Endothelial cell of umbilical vein (primary cell): Measurements from ENCODE around the gene OPRL1. TPM values are rescaled to one million over a fixed set of nuclear protein-coding genes. Genes with fewer than 3 reads are reported as not detected.

Source experiments
- BruUV-seq: library from RNA; stranded (reverse); fragments of 400-500 nt; replicated peaks from 2 replicates; lab custom pipeline; 2021; lab: Mats Ljungman, UMichigan
- CTCF ChIA-PET: fragments of 300-600, 350-600 bp; sonication (Branson Sonifier 250); formaldehyde crosslinking; loops from one replicate; lab custom pipeline; 2021; ENCODE audit warnings: antibody characterized with exemption, inconsistent platforms; lab: Charles Lee
- POLR2A ChIA-PET: fragments of 300-600, 350-600 bp; sonication (Branson Sonifier 250); formaldehyde crosslinking; loops from one replicate; lab custom pipeline; 2021; ENCODE audit warnings: antibody characterized with exemption, inconsistent platforms; lab: Charles Lee
- DNase-seq: peaks from one replicate; pipeline ENCODE4 v3.0.0-alpha.2; 2011; ENCODE audit warnings: low read depth, low spot score
- FAIRE-seq: peaks from 2 replicates; lab custom pipeline; 2011; peaks lifted over from hg19 to GRCh38; lab: Jason Lieb, UNC
- H2AFZ ChIP-seq: 2 replicates; pipeline ENCODE4 v1.6.0; 2012; ENCODE audit warnings: low read depth, low read length, control low read depth, inconsistent platforms
- H3K27ac ChIP-seq: 2 replicates; pipeline ENCODE4 v1.5.1; 2011; ENCODE audit warnings: low read depth, mild to moderate bottlenecking, control low read depth, low read length, moderate library complexity; ENCODE audit not compliant: insufficient read depth
- H3K27me3 ChIP-seq, 2 experiments: 2 replicates each; pipeline versions ENCODE4 v1.6.0 to v1.6.1; 2011; ENCODE audit warnings: low read length in 2 of 2, mixed read lengths in 1 of 2; ENCODE audit not compliant: control insufficient read depth in 2 of 2, insufficient read depth in 2 of 2
- H3K36me3 ChIP-seq, 2 experiments: 2 replicates in 1 of 2; 3 replicates in 1 of 2; pipeline ENCODE4 v1.5.1; 2011; ENCODE audit warnings: low read length in 2 of 2, mild to moderate bottlenecking in 1 of 2, moderate library complexity in 1 of 2; ENCODE audit not compliant: control insufficient read depth in 2 of 2, insufficient read depth in 2 of 2; ENCODE audit errors: extremely low read depth in 1 of 2
- H3K4me1 ChIP-seq: 3 replicates; pipeline ENCODE4 v1.5.1; 2011; ENCODE audit warnings: mild to moderate bottlenecking, low read length; ENCODE audit not compliant: control insufficient read depth, insufficient read depth; ENCODE audit errors: extremely low read depth
- H3K4me2 ChIP-seq: 2 replicates; pipeline ENCODE4 v1.6.1; 2011; ENCODE audit warnings: low read length, control low read depth, mixed read lengths; ENCODE audit not compliant: insufficient read depth
- H3K4me3 ChIP-seq, 3 experiments: fragments of 200-600 bp in 1 of 3; sonication (generic), shearing (Covaris generic) in 1 of 3; replicated peaks in 1 of 3; 2 replicates each; pipeline ENCODE4 v1.5.1; 2011 to 2016; ENCODE audit warnings: control low read depth in 3 of 3, low read length in 3 of 3, mild to moderate bottlenecking in 2 of 3, inconsistent platforms in 1 of 3, low read depth in 1 of 3, moderate library complexity in 1 of 3; ENCODE audit not compliant: insufficient read depth in 1 of 3
- H3K79me2 ChIP-seq: 2 replicates; pipeline ENCODE4 v1.6.0; 2012; ENCODE audit warnings: low read length, inconsistent platforms; ENCODE audit not compliant: control insufficient read depth, insufficient read depth
- H3K9ac ChIP-seq: replicated peaks from 2 replicates; pipeline ENCODE3; 2011; ENCODE audit warnings: low read length, control low read depth; ENCODE audit not compliant: insufficient read depth; ENCODE audit errors: extremely low read depth
- H3K9me1 ChIP-seq: replicated peaks from 3 replicates; pipeline ENCODE4 v1.6.0; 2011; ENCODE audit warnings: mild to moderate bottlenecking, low read length; ENCODE audit not compliant: control insufficient read depth, insufficient read depth; ENCODE audit errors: extremely low read depth
- H3K9me3 ChIP-seq: replicated peaks from 2 replicates; pipeline ENCODE4 v1.5.1; 2012; ENCODE audit warnings: low read length, inconsistent platforms; ENCODE audit not compliant: control insufficient read depth, insufficient read depth
- H4K20me1 ChIP-seq: replicated peaks from 2 replicates; pipeline ENCODE3; 2011; ENCODE audit warnings: mild to moderate bottlenecking, low read length; ENCODE audit not compliant: control insufficient read depth, insufficient read depth; ENCODE audit errors: extremely low read depth
- CTCF ChIP-seq, 2 donors: IDR thresholded peaks; 1 replicate in 1 of 2; 2 replicates in 1 of 2; pipeline ENCODE4 v1.5.1; 2011; ENCODE audit warnings: low read length in 2 of 2, mild to moderate bottlenecking in 2 of 2, moderate library complexity in 2 of 2, control low read depth in 1 of 2, inconsistent platforms in 1 of 2, low read depth in 1 of 2; ENCODE audit not compliant: insufficient read depth in 1 of 2; ENCODE audit errors: extremely low read depth in 1 of 2
- EZH2 ChIP-seq: IDR thresholded peaks from 2 replicates; pipeline ENCODE4 v1.6.1; 2012; ENCODE audit warnings: borderline replicate concordance, low read depth, mild to moderate bottlenecking, moderate library complexity, low read length, inconsistent platforms; ENCODE audit not compliant: severe bottlenecking
- FOS ChIP-seq: IDR thresholded peaks from 2 replicates; pipeline ENCODE4 v1.6.1; 2011; ENCODE audit warnings: mild to moderate bottlenecking, low read length, moderate library complexity, borderline replicate concordance; ENCODE audit not compliant: insufficient read depth
- GATA2 ChIP-seq: IDR thresholded peaks from 2 replicates; pipeline ENCODE4 v1.7.0; 2011; ENCODE audit warnings: low read depth, mild to moderate bottlenecking, moderate library complexity, mixed read lengths, low read length; ENCODE audit not compliant: insufficient read length, insufficient read depth
- JUN ChIP-seq: IDR thresholded peaks from 2 replicates; pipeline ENCODE4 v1.6.1; 2011; ENCODE audit warnings: borderline replicate concordance, low read depth; ENCODE audit not compliant: insufficient read length, insufficient read depth
- MAX ChIP-seq: IDR thresholded peaks from 2 replicates; pipeline ENCODE4 v1.6.1; 2011; ENCODE audit not compliant: insufficient read depth, insufficient read length
- MYC ChIP-seq: IDR thresholded peaks from one replicate; pipeline ENCODE4 v1.6.1; 2011; ENCODE audit warnings: mild to moderate bottlenecking, low read depth, low read length
- POLR2A ChIP-seq: IDR thresholded peaks from 2 replicates; pipeline ENCODE4 v1.6.1; 2012; ENCODE audit warnings: low read depth, mild to moderate bottlenecking, control low read depth, low read length
- POLR2AphosphoS5 ChIP-seq: IDR thresholded peaks from 2 replicates; pipeline ENCODE4 v1.6.1; 2012; ENCODE audit warnings: low read depth, mild to moderate bottlenecking, control low read depth, low read length, moderate library complexity; ENCODE audit not compliant: insufficient read depth
- dilution Hi-C: fragments of 300-500 bp; cut with MboI; formaldehyde crosslinking; loops from one replicate; pipeline ENCODE4 v1.15.0; 2019; ENCODE audit warnings: low sequenced_read_pairs; ENCODE audit not compliant: extremely low pct_ligation_motif_present
- intact Hi-C: fragments of 100-400 bp; cut with micrococcal nuclease; formaldehyde crosslinking; loops from one replicate; pipeline ENCODE4 v1.10.0; 2022
- polyA plus RNA-seq, 4 experiments: library from polyadenylated mRNA; depleted of rRNA in 3 of 4; stranded (reverse) in 3 of 4; unstranded in 1 of 4; fragments of >200 nt; gene quantifications; 2 replicates each; pipeline versions ENCODE4 v1.2.1 to v1.2.3, GENCODE V29; 2011 to 2012; ENCODE audit warnings: missing spikeins in 1 of 4
- total RNA-seq: library from RNA; stranded (reverse); gene quantifications from 2 replicates; pipeline ENCODE4 v1.2.3, GENCODE V29; 2021

Gene OPRL1
- total and polyA plus RNA-seq, 2 donors (not counting 3 experiments of a cell fraction or from before 2014, with no cell fraction given) = 1.9 to 2.0 TPM

DNA sequence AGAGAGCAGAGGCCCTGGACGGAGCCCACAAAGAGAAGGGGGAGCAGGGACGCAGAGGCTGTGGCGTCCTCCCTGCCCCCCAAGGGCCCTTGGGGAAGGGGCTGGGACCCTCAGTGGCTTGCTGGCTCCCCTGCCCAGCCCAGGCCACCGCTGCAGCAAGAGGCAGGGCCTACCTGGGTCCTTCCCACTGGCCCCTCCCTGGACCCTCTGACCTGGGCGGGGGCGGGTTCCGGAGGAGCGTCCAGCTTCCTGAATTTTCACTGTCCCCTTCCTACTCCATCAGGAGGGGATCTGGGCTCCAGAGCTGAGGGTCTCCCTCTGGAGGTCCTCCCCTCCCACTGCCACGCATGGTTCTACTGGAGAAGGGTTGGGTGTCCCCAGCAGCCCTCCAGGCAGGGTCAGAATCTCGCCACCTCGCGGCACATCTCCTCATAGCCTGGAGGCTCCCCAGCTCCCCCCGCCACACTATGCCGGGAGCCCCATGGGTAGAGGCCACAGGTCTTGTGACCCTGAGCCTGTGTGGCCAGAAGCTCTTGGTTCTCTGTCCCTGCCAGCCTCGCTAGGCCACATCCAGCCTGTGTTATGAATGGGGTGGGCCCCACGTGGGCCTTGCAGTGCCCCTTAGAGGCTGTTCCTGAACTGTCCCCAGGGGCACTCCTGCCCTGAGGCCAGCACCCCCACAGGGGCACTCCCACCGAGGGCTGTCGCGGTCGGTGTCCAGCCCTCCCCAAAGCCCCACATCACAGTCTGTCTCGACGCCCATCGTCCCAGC is 29.4 kb upstream of the OPRL1 start:
- H3K36me3 ChIP-seq = peaks cover 9 to 13% of the 10 kb centered on the region in 2 experiments
- H3K27me3 ChIP-seq = no peaks in the 10 kb centered on the region
- no peak overlapping the region for H3K4me3 ChIP-seq
- H3K9me1 ChIP-seq = no peaks in the 10 kb centered on the region
- no peak overlapping the region for H3K4me2 ChIP-seq
- H3K9me3 ChIP-seq = no peaks in the 10 kb centered on the region
- peaks cover 3% of the 10 kb centered on the region for H4K20me1 ChIP-seq
- DNase-seq (no peak), FAIRE-seq (no peak)
- H2AFZ ChIP-seq = no peak overlapping the region
- dilution Hi-C loops = no loop called here
- POLR2A ChIA-PET = interaction anchor here (0.6 to 2.2 kb wide), 3 partner anchors 9 to 404 kb away, joined by 3 to 8 read pairs (median 4); no protein-coding TSS in a partner anchor
- H3K79me2 ChIP-seq = peaks cover 20% of the 10 kb centered on the region
- intact Hi-C loops = loop anchor here (10.0 kb wide), 1 partner anchor 156 kb away; the partner anchor contains the start of gene DNAJC5
- no TSS peak for BruUV-seq
- peak overlapping the region; percentile 28 for H3K27ac ChIP-seq
- CTCF ChIA-PET = interaction anchor here (0.7 to 15.2 kb wide), 4 partner anchors 12 to 70 kb away, joined by 3 to 412 read pairs (median 3); partner anchors contain the start of gene C20orf204
- H3K9ac ChIP-seq = no peak overlapping the region
- TF ChIP-seq CTCF (IDR thresholded peaks at IDR 0.05; ENCODE audit: extremely low read depth in 1 of 2, insufficient read depth in 1 of 2, low read depth in 1 of 2, low read length in 2 of 2) (no peak), FOS (no peak), GATA2 (no peak), MYC (no peak), MAX (no peak), POLR2A (no peak), POLR2AphosphoS5 (no peak), EZH2 (no peak), JUN (no peak)
- peaks cover 75% of the 10 kb centered on the region for H3K4me1 ChIP-seq
